GM21526 (cell line): ENCODE data around the gene AMMECR1.

Experiments used
- ATAC-seq: cut with Tn5 transposase; IDR thresholded peaks from one replicate; pipeline ENCODE4 v1.9.1; 2021; ENCODE audit warnings: moderate library complexity; ENCODE audit not compliant: unreplicated experiment, low FRiP score

AMMECR1 gene

DNA sequence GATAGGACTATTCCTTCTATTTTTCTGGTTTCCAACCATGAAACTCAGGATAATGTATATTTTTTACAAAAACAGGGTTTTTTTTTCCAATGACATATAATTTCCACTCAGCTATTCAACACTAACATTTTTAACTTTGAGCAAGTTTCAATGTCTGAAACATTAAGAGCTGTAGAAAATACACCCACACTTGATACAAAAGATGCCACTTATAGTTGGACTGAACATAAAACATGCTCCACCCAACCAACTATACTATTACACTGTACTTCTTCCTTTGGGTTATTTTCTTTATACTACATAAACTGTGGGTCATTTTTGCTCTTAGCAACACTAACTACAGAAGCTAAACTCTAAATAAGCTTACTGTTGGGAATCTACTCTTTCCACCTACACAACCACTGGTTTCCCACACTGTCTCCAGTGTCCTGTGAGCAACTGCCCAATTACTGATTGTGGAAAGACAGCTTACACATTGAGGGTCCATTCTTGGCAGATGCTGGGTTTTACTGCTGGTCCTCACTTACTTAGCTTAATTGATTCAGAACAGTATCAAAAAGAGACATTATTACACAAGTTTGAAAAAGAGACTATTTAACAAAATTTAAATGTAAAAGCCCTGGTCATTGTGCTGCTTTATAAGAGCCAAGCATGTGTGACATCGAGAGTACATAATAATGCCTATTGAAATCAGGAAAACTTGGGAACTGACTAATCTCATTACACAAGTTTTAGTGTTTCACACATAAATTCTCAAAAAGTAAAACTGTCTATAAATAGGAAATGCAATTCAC lies 6.3 kb downstream of the AMMECR1 start:
- ATAC-seq, result no peak

DNA sequence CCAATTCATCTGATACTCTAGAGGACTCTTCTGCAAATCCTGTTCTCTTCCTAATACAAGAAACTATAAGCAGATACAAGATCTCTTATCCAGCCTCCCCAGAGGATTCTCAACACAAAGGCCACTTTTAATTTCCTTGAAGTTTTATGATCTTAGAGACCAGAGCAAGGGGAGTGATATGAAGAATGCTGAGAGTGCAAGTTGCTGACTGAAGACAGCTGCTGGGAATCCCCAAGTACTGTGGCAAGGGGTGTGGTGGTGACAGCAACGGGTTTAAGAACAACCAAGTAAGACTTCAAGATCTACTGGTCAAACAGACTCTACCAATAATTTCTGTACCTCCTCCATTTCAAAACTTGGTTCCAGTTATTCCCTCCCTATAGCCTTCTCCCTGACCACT lies 7.0 kb downstream of the AMMECR1 start:
- ATAC-seq, result peak; percentile 68

GRCh38 chrX:110310000-110310790 lies 7.7 kb downstream of the AMMECR1 start:
- no peak for ATAC-seq

GRCh38 chrX:110308220-110308619 lies 9.7 kb downstream of the AMMECR1 start:
- ATAC-seq, result no peak

GRCh38 chrX:110304884-110305283 lies 13.0 kb downstream of the AMMECR1 start:
- ATAC-seq, result no peak

GRCh38 chrX:110304371-110304770 lies 13.5 kb downstream of the AMMECR1 start:
- ATAC-seq, result no peak

GRCh38 chrX:110302975-110303374 lies 14.9 kb downstream of the AMMECR1 start:
- ATAC-seq, result no peak

- ATAC-seq, result no peak
These were observed 16.7 kb downstream of the AMMECR1 start for GRCh38 chrX:110301194-110301593.

DNA sequence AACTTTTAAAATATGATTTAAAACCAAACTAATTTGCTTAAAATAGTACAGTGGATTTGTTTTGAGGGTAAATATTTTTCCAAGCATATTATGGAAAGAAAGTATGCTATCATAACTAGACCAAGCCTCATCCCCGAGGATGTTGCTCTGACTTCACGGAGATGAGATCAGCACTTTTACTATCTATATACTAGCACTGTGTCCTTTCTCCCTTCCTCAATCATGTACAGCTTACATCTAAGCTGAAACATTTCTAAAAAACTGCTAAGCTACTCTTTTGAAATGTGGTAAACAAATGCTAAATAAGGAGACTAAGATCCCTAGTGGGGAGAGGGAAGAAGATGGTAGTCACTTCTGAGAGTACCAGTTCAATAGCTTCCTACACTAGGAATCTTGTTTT lies 23.8 kb downstream of the AMMECR1 start:
- no peak for ATAC-seq

DNA sequence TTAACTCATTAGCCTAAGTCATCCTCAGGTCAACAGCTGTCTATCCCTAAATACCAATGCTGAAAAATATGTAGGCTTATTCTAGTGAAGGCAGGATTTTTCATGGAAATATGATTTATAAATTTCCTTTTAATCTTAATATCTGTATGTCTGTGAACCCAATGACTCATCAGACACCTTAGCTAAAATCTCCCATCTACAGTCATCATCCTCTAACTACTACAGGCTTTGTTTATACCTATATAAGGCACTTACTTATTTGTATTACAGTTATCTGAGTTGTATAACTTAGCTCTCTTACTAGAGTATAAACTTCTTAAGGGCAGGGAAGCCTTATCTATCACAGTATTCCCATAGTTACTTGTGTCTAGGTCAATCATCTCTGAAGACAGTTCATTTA lies 24.2 kb downstream of the AMMECR1 start:
- no peak for ATAC-seq

GRCh38 chrX:110287605-110288004 lies 30.3 kb downstream of the AMMECR1 start:
- no peak for ATAC-seq

GRCh38 chrX:110286106-110286505 lies 31.8 kb downstream of the AMMECR1 start:
- no peak for ATAC-seq

DNA sequence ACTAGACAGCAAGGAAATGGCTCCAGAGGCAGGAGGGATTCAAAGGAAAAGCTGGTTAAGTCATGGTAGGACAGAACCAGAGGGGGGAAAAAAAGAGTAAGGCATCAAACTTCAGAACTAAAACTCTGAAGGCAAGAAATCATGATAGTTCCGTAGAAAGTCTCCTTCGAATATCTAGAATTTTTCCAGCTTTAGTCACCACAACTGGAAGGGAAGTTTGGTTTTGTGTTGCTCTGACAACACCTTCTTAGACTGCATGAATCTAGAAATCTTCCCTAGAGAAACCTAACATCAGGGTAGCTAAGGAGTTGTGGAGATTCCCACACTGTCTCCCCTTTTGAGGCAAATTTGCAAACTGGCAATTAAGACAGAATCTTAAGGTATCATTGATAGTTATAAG lies 33.7 kb downstream of the AMMECR1 start:
- ATAC-seq, result no peak

DNA sequence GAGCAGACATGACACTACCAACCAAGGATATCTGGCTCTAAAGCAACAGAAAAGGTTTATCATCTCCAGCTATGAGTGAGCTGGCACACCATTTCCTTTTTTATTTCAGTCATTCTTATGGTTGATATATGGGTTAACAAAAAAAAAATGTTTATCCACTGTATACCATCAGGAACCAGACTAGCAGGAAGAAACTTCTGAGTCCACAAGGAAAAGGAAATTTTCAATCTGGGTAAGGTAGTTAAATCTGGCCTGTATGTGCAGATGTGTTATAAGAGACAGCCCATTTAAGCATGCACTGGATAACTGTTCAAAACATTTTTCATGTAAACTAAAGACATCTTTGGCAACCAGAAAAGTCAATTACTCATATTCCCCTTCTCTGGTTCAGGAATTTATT lies 35.0 kb downstream of the AMMECR1 start:
- ATAC-seq, result no peak

DNA sequence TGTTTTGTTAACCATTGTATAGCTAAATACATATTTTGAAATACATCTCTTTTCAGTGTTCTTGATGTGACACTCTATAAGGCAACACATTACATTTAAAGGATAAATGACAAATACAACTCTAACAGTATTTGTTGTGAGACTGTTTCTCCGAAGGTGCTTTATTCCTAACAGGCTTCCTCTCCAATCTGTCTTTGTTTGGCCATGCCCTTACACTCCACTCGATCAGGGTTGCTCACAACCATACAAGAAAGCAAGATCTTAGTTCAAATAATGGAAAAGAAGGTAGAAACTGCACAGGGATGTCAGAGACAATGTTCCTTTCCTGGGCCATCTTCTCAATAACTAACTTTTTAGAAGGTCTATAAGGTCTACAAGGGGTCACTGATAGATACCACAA lies 36.5 kb downstream of the AMMECR1 start:
- ATAC-seq, result no peak

- no peak for ATAC-seq
These were observed 36.9 kb downstream of the AMMECR1 start for GRCh38 chrX:110280954-110281353.

- ATAC-seq, result no peak
These were observed 40.3 kb downstream of the AMMECR1 start for GRCh38 chrX:110277609-110278008.

DNA sequence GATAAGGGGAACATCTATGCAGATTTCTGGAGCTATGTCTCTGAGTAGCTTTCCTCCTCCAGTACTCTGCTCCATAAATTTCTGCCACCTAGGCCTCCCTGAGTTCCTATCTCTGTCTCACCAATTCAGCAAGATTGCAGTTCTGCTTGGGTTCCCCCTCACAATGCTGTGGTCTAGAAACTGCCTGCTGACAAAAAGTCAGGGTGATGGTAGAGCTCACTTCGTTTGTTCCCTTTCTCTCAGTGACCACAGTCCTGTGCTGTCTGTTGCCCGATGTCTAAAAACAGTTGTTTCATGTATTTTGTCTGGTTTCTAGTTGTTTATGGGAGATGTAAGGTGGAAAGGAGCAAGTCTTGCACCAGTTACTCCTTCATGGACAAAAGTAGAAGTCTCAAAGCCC lies 41.1 kb downstream of the AMMECR1 start:
- peak; percentile 89 for ATAC-seq

DNA sequence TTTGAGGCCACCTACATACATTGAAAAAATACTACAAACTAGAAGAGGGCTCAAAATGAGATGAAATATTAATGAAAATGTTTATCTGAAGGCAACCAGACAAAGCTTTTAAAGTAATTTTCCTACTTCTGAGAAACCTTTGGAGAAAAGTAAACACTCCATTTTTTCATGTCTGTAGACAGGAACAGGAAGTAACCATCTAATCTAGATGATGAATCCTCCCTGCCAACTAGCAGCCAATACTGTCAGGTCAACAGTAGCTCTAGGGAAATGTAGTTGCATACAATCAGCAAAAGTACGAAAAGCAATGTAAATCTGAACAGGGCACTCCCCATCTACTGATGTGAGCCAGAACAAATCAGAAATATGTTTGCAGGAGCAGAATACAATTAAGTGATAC lies 49.0 kb downstream of the AMMECR1 start:
- no peak for ATAC-seq

GRCh38 chrX:110268395-110268794 lies 49.5 kb downstream of the AMMECR1 start:
- ATAC-seq, result no peak

DNA sequence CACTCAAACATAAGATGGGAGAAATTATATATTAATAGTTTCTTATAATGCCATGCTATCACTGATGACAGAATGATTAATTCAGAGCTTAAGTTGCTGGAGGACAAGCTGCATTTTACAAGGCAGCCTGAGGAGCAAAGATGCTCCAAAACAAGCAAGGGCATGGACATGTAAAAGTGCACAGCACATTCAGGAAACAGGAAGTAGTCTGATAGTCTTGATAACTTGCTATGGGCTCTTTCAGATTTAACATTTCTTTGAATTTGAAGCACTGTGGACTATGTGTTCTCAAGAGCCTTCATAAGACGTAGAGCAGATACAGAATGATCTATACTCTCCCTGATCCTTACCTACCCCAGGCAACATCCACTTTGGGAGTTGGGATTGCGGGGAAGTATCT lies 50.0 kb downstream of the AMMECR1 start:
- ATAC-seq, result no peak

- ATAC-seq, result no peak
These were observed 52.2 kb downstream of the AMMECR1 start for GRCh38 chrX:110265661-110266060.
